Muscle layer of colon (tissue), 2 donors: ENCODE measurements around the gene TENT4B.

Experiments
- H3K27ac ChIP-seq: one replicate; pipeline ENCODE4 v1.7.0; 2013; ENCODE audit warnings: low read depth, mild to moderate bottlenecking, low read length, moderate library complexity
- H3K27me3 ChIP-seq, 2 donors: one replicate each; pipeline ENCODE4 v1.7.0; 2013; ENCODE audit warnings: low read length in 2 of 2, mild to moderate bottlenecking in 2 of 2; ENCODE audit not compliant: insufficient read depth in 2 of 2, control insufficient read depth in 1 of 2
- H3K36me3 ChIP-seq: one replicate; pipeline ENCODE4 v1.7.0; 2013; ENCODE audit warnings: mild to moderate bottlenecking, low read length; ENCODE audit not compliant: insufficient read depth
- H3K4me1 ChIP-seq: one replicate; pipeline ENCODE4 v1.7.0; 2013; ENCODE audit warnings: mild to moderate bottlenecking, low read length; ENCODE audit not compliant: insufficient read depth
- H3K4me3 ChIP-seq, 2 donors: one replicate each; pipeline ENCODE4 v1.7.0; 2013; ENCODE audit warnings: low read length in 2 of 2, low read depth in 1 of 2, mild to moderate bottlenecking in 1 of 2, moderate library complexity in 1 of 2
- H3K9ac ChIP-seq: one replicate; pipeline ENCODE4 v1.7.0; 2013; ENCODE audit warnings: low read length
- H3K9me3 ChIP-seq: one replicate; pipeline ENCODE4 v1.7.0; 2013; ENCODE audit warnings: mild to moderate bottlenecking, low read length
- donor health status: abdominal sarcoma.
- donor health status: Adenocarcinoma of cecum.

TENT4B gene

DNA sequence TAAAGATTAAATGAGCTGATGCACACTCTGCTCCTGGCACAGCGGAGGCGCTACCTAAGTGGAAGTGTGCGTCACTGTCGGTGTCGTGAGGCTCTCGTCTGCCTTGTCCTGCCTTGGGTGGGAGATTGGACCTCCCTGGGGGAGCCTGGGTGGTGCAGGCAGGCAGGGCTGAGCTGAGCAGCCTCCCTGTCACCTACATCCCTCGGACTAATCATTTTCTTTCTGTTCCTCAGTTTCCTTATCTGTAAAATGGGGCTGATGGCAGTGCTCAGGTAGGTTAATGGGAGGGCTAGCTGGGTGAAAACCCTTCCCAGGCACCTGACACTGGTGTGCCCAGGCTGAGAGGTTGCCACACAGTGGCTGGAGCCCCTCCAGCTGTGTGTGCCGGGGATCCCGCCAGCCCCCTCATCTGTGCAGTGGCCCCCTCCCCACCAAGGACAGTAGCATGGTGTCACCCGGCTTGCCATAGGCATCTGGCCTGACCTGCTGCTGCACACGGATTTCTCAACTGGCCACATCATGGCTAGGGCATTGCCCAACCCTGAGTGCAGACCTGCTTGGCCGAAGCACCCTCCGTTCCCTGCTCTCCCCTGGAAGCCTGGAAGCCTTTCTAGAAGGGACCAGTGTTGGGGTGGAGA lies 117.5 kb downstream of the TENT4B start:
- H3K4me3 ChIP-seq, result no peak overlapping the region
- no peaks in the 10 kb centered on the region for H3K27me3 ChIP-seq
- H3K36me3 ChIP-seq, result no peaks in the 10 kb centered on the region
- no peaks in the 10 kb centered on the region for H3K9me3 ChIP-seq
- no peak overlapping the region for H3K9ac ChIP-seq
- H3K4me1 ChIP-seq, result no peaks in the 10 kb centered on the region
- no peak overlapping the region for H3K27ac ChIP-seq

DNA sequence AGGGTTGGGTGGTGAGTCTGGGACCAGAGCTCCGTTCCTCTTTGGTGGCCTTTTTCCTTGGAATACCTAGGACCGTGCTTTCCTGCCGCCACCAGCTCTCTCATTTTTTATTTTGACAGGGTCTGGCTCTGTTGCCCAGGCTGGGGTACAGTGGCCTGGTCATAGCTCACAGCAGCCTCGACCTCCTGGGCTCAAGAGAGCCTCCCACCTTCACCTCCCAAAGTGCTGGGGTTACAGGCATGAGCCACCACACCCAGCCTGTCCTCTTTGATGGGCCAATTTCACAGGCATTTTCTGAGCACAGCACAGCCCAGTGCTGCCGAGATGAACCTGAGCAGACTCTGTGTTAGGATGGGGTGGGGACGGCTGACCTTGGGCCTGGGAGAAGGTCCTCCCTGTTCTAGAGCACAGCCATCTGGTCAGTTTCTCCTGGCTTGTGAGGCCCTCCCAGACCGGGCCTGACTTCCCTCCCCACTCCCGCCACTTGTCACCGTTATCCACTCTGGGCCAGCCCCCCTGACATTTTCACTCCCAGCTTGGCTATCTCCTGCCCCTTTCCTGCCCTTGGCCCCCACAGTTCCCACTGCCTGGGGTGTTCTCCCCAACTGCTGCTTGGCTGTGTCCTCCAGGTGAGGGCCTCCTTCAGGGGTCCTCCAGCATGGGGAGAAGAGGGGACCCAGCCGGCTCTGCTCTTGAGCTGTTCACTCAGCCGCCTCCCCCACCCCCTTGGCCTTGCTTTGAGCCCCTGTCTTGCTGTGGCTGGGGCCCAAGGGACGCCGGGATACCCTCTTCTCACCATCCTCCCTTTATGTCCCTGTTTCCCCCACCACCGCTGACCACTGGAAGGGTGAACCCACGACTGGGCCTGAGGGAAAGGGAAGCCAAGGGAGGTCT lies 118.3 kb downstream of the TENT4B start:
- H3K27me3 ChIP-seq, result no peaks in the 10 kb centered on the region
- no peaks in the 10 kb centered on the region for H3K4me1 ChIP-seq
- no peaks in the 10 kb centered on the region for H3K9me3 ChIP-seq
- H3K36me3 ChIP-seq, result no peaks in the 10 kb centered on the region
- H3K4me3 ChIP-seq, result no peak overlapping the region
- no peak overlapping the region for H3K9ac ChIP-seq
- H3K27ac ChIP-seq, result no peak overlapping the region

DNA sequence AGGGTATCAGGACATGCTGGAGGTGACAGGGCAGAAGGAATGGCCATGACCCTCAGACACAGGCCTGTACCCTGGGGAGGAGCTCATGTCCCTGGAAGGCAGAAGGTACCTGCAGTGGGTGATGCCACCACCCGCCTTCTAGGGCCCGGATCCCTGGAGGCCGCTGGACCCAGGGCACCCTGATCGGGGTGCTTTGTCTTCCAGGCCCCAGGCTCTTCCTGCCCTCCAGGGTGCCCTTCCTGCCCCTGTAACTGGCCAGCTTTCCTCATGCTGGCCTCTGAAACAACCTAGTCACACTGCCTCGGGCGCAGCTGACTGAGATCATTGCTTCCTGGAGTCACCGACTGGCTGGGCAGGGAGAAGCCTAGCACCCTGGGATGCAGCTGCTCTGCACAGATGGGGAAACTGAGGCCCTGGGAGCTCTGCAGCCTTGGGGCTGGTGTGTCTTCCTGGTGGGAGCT lies 119.0 kb downstream of the TENT4B start:
- Histone ChIP-seq H3K36me3 (no peaks in the 10 kb centered on the region), H3K27ac (no peak overlapping the region), H3K4me3 (no peak overlapping the region), H3K4me1 (no peaks in the 10 kb centered on the region), H3K9me3 (no peaks in the 10 kb centered on the region), H3K9ac (no peak overlapping the region), H3K27me3 (no peaks in the 10 kb centered on the region)

- Histone ChIP-seq H3K27ac (no peak overlapping the region), H3K36me3 (no peaks in the 10 kb centered on the region)
These were observed 119.7 kb downstream of the TENT4B start for GRCh38 chr16:50272687-50273381.

GRCh38 chr16:50273382-50273690 lies 120.2 kb downstream of the TENT4B start:
- Histone ChIP-seq H3K27me3 (no peaks in the 10 kb centered on the region), H3K27ac (no peak overlapping the region), H3K4me3 (no peak overlapping the region)

More at GRCh38 chr16:50272687-50273381, 119.7 kb downstream of the TENT4B start:
- no peak overlapping the region for H3K4me3 ChIP-seq
- no peaks in the 10 kb centered on the region for H3K27me3 ChIP-seq
- no peaks in the 10 kb centered on the region for H3K9me3 ChIP-seq
- H3K9ac ChIP-seq, result no peak overlapping the region
- H3K4me1 ChIP-seq, result no peaks in the 10 kb centered on the region

GRCh38 chr16:50273888-50274325 lies 120.8 kb downstream of the TENT4B start:
- Histone ChIP-seq H3K36me3 (no peaks in the 10 kb centered on the region), H3K9ac (no peak overlapping the region), H3K27ac (no peak overlapping the region), H3K4me3 (no peak overlapping the region), H3K4me1 (no peaks in the 10 kb centered on the region), H3K9me3 (no peaks in the 10 kb centered on the region), H3K27me3 (no peaks in the 10 kb centered on the region)

More at GRCh38 chr16:50273382-50273690, 120.2 kb downstream of the TENT4B start:
- no peaks in the 10 kb centered on the region for H3K36me3 ChIP-seq
- no peak overlapping the region for H3K9ac ChIP-seq
- no peaks in the 10 kb centered on the region for H3K9me3 ChIP-seq
- H3K4me1 ChIP-seq, result no peaks in the 10 kb centered on the region

- Histone ChIP-seq H3K27ac (no peak overlapping the region), H3K9me3 (no peaks in the 10 kb centered on the region), H3K4me3 (peak overlapping the region in 1 of 2 donors; percentile 16), H3K27me3 (no peaks in the 10 kb centered on the region), H3K36me3 (no peaks in the 10 kb centered on the region), H3K9ac (no peak overlapping the region), H3K4me1 (no peaks in the 10 kb centered on the region)
These were observed 121.4 kb downstream of the TENT4B start for GRCh38 chr16:50274326-50275097.

GRCh38 chr16:50275098-50275415 lies 122.0 kb downstream of the TENT4B start:
- no peaks in the 10 kb centered on the region for H3K4me1 ChIP-seq
- H3K9me3 ChIP-seq, result no peaks in the 10 kb centered on the region
- peak overlapping the region in 1 of 2 donors; percentile 16 for H3K4me3 ChIP-seq
- no peak overlapping the region for H3K9ac ChIP-seq
- H3K27ac ChIP-seq, result no peak overlapping the region
- no peaks in the 10 kb centered on the region for H3K27me3 ChIP-seq
- H3K36me3 ChIP-seq, result no peaks in the 10 kb centered on the region

- no peaks in the 10 kb centered on the region for H3K36me3 ChIP-seq
- H3K27ac ChIP-seq, result no peak overlapping the region
- no peaks in the 10 kb centered on the region for H3K27me3 ChIP-seq
- no peak overlapping the region for H3K9ac ChIP-seq
- no peak overlapping the region for H3K4me3 ChIP-seq
- H3K4me1 ChIP-seq, result no peaks in the 10 kb centered on the region
- H3K9me3 ChIP-seq, result no peaks in the 10 kb centered on the region
These were observed 122.6 kb downstream of the TENT4B start for GRCh38 chr16:50275428-50276325.

- H3K4me1 ChIP-seq, result no peaks in the 10 kb centered on the region
- no peak overlapping the region for H3K4me3 ChIP-seq
- H3K27ac ChIP-seq, result no peak overlapping the region
- H3K36me3 ChIP-seq, result no peaks in the 10 kb centered on the region
- no peaks in the 10 kb centered on the region for H3K27me3 ChIP-seq
- no peak overlapping the region for H3K9ac ChIP-seq
- H3K9me3 ChIP-seq, result no peaks in the 10 kb centered on the region
These were observed 123.2 kb downstream of the TENT4B start for GRCh38 chr16:50276326-50276640.
